ENCODE data around the gene SLC29A3.
"Not testable (repeated sequence)": the region's sequence is repeated elsewhere in the genome, so short reads cannot be mapped to it uniquely, and the experiment has no call there.

Gene SLC29A3

DNA sequence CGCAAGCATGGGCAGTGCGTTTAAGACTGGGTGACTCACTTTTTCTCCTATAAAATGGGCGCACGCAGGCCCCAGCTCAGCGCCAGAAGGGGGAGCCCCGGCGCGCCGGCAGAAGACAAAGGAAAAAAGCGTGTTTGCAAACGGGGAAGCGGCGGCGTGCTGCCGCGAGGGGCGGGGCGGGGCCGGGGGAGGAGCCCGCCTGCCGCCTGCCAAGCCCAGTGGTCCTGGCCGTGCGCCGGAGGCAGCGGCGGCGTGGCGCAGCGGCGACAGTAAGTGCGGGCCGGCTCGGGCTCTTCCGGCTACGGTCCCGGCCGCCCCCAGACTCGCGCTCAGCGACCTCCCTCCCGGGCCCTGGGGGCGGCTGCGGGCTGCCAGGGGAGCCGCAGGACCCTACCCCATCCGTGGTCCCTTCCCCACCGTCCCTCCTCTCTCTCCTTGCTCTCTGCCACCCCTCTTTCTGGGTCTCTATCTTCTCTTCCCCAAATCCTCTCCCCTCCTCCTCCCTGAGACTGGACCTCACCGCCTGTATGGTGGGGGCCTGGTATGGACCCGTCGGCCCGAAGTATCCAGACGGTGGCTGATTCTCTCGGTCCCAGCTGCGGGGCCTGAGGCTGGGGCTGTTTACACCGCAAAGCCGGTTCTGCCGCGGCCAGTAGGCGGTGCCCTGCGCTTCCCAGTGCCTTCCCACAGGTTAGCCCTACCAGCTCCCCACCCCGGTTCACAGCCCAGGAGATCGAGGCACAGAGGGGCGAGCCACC, at the start of gene SLC29A3:
Gene SLC29A3 (plus strand): TSS at position 218 of the 758 bp plus-strand sequence. CDS start 51 bp downstream, at position 269.
- DNase-seq, result peak; percentile 41 to 64

DNA sequence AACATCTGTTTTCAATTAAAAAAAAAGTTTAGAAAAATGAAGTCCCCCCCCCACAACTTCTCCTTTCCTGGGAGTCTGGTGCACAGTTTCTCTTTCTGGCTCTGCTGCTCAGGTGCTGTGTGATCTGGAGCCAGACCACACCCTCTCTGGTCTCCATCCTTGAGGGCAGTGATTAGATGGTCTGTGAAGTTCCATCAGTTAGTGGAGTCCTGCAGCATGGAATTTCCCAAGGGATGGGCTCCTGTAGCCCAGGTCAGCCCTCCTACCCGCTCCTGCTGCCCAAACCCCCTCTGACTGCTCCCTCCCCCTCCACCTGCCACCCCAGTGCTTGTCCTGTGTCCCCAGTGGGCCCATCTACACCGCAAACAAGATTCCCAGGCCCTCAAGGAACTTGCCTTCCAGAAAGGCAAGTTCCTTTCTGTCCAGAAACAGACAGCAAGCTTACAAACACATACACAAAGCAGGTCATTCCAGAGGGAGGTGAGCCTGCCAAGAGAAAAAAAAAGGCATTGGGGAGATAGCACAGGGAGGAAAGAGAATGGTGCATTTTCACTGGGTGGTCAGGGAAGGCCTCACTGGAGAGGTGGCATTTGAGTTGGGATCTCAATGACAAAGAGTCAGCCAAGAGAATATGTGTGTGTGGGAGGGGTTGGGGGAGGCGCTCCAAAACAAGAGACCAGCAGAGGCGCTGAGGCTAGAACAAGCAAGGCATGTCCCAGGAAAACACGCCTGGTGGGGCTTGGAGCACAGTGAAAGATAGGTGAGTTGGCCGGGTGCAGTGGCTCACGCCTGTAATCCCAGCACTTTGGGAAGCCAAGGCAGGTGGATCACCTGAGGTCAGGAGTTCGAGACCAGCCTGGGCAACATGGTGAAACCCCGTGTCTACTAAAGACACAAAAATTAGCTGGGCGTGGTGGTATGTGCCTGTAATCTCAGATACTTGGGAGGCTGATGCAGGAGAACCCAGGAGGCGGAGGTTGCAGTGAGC, 49.5 kb upstream of the SLC29A3 start:
- DNase-seq, result no peak

DNA sequence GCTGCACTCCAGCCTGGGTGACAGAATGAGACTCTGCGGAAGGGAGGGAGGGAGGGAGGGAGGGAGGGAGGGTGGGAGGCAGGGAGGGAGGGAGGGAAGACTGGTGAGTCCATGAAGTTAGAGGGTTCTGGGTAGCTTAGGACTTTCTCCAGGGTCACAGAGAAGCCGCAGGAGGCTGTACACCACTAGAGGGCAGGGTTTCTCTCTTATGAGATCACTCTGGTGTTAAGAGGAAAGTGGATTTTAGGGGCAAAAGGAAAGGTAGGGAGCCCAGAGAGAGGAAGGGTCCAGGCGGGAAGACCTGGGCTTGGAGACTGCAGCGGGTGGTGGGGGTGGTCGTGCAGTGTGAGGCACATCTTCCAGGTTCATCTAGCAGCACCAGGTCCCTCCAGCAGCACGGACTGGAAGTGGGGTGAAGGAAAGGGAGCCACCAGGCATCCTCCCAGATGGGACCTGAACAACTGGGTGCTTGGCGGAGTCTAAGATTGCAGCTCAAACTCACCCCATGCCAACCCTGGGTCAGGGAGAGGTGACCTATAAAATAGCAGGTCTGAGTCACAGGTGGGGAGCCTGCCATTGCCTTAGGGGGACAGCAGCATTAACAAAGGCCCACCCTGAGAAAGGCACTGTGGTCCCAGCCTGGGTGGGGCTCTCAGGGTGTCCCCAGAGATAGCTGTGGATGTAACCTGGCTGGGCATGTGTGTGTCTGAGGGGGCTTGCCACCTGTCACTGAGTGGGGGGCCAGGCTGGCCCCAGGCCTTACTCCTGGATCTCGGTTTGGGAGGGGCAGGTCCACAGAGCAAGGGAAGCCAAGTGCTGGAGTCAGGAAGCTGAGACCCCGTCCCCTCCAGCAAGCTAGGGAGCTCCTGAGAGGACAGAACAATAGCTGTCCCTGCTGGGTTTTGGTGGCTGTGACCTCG, 48.5 kb upstream of the SLC29A3 start:
- DNase-seq, result peak; percentile 33 to 64

DNA sequence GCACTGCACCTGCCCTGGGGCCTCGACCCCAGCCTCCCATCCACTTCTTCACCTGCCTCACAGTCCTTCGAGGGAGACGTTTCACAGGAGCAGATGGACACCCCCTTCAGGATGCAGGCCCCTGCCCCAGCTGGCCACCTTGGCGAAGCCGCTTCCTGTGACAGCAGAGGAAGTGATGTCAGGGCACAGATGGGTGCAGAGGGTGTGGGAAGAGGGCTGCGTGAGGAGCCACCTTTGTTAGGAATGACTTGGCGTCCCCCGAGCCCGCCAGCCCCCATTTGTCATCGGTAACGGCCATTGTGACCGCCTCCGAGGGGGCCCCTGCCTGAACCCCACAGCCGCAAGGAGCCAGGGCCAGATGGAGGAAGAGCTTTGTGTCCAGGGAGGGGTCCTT, 47.4 kb upstream of the SLC29A3 start:
- DNase-seq, result peak in 1 of 2 experiments; percentile 28

DNA sequence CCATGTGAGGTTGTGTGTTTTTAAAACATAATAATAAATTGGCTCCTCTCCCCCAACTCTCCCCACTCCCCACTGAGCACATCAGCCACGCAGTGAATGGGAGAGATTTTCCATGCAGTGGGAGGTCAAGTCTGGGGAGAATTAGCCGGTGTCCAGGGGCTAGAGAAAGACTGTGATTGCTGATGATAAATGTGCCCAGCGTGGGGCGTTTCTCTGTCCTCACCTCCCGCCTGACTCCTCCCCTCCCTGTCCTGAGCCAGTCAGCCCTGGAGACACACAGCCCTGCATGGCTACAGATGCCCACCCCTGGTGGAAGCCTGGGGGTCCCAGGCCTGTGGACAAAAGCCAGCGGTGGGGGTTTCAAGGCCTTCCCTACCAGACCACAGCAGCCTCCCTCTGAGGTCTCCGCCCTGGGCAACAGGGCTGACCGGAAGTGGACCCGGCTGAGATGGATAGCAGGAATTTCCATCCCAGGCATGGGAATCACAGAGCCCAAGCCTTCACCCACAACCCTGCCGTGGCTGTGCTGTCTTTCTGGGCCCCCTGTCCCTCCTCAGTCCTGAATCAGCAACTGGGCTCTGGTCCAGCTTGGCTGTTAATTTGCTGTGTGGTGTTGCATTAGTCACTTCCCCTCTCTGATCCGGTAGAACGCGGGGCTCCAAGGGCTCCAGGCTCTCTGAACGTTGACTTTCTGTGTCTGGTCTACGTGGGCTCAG, 46.8 kb upstream of the SLC29A3 start:
- no peak for DNase-seq

DNA sequence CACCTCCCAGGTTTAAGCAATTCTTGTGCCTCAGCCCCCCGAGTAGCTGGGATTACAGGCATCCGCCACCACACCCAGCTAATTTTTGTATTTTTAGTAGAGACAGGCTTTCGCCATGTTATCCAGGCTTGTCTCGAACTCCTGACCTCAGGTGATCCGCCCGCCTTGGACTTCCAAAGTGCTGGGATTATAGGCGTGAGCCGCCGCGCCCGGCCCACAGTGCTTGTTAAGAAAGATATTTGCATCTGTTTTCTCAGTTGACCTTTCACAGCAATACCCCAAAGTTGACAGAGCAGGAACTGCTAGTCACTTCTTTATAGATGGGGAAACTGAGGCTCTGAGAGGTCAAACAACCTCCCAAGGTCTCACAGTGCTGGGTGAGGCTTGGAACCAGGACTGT, 46.1 kb upstream of the SLC29A3 start:
- not testable (repeated sequence) for DNase-seq

DNA sequence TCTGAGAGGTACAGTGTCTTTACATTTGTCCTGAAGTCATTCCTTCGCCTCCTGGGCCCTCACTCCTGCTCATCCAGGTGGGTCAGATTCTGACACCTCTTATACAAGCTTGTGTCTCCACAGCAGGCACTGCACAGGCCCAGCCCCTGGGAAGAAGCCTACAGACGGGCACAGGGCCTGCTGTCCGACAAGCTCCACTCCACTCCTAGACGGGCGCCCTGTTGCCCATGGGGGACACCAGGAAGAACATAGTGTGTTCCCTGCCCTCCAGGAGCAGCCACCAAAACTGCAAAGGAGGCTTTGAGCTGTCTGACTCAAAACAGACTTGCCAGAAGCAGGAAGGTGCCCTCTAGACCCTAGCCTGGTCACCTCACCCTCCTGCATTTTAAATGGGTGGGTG, 45.6 kb upstream of the SLC29A3 start:
- DNase-seq, result no peak

DNA sequence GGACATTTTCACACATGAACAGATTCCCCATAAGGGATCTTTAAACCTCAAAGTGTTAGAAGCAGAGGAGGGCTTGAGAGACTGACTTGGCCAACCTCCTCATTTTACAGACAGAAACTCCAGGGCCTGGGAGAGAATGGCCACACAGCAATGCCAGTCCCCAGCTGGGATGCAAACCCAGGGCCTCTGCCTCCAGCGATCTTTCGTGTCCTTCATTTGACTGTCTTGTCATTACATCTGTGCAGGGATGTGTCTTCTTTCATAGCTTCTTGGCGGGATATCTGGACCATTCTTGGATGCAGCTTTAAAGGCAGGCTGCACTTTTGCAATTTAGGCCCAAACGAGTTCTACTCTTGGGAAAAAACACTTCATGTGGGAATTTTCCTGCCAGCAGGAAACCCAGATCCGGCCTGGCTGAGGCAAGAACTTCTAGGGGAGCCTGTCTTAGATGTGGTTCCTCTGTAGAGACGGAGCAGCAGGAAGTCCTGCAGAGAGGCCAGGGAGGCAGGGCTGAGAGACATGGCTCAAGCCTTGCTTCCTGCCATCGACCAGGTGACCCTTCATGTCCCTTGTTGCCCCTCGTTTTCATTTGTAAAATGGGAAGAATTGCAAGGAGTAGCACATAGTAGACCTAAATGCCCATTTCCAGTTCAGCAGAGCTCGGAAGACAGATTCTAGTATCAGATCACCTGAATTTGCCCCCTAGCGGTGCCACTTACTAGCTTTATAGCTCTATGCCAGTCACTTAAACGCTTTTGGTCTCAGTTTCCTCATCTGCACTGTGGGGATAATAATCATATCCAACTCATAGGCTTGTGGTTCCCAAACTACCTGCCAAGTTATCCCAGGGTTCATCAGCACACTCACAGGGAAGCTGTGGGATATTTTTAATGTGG, 43.9 kb upstream of the SLC29A3 start:
- DNase-seq, result no peak

DNA sequence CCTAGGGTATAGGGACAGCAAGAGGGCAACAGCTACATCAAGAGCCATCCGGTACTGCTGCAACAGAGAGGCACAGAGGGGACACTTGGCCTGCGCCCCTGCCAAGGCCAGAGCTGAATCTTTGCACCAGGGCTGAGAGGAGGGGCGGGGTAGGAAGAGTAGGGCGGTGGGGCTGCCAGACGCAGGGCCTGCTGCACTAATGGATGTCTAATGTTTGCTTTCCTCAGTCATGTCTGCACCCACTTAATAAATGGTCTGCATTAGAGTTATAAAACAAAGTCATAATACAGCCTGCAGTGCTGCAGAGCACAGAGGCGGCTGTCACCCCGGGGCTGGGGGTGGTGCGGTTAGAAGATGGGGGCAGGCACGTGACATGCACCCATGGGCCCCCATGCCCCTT, 42.2 kb upstream of the SLC29A3 start:
- no peak for DNase-seq

DNA sequence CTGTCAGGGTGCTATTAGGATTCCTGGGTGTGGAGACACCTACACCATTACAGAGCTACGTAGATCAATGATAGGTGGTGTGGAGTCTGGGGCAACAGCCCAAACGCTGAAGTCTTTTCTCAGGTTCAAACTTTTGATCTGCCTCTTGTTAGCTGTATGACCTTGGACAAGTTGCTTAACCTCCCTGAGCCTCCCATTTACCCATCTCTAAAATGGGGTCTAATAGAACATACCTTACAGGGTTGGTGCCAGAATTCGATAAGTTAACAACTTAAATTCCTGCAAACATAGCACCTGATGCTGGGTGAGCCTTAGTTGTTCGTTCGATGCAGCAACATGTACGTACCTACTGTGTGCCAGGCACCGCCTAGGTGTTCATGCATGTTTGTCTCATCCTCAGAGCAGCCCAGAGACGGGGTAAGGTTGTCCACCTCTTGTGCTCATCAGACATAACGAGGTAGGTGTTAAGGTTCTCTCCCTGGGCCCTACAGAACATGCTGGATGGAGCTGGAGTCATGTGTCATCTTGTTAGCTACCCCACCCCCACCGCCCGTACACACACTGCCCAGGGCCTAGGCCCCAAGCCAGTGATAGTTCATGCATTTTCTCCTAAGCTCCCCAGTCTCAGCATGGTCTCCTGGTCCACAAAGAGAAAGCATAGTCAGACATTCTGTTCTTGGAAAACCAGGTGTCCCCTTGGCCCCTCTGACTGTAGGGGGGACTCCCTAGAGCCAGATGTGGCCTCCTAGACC, 41.0 kb upstream of the SLC29A3 start:
- DNase-seq, result no peak

DNA sequence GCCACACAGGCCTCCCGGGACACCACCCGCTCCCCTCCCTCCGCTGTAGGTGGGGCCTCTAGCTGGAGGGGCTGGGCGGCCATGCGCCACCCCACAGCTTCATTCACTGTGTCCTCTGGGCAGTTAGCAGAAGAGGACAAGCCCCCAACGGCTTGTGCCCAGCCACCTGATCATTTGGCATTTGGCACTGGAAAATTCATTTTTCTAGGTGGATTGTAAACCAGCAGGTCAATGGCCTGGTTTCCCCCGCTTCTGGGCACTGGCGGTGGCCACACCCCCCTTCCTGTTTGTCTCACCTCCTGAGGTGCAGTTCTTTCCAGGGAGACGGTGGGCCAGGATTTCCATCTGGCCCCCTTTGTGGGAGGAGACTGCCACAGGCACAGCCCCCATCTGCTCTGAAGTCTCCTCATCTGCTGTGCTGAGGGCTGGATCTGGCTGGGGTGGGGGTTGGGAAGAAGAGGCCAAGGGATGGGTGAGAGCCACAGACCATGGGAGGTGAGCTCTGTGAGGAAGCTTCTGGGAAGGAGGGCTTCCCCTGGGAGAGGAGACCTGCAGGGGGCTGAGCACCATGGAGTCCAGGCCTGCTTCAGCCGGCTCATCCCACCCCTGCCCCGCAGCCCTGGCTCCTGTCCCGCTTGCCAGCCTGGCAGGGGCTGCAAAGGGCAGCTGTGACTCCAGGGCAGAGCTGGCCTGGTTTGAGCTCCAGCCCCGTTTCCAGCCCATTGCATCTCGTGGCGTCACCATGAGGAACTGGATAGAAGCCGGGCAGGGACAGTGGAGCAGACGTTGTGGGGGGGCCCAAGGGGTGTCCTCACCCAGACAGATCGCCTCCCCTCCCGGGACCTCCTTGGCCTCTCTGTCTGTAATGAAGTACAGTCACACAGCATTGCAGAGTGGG, 40.1 kb upstream of the SLC29A3 start:
- DNase-seq, result peak in 1 of 2 experiments; percentile 31

DNA sequence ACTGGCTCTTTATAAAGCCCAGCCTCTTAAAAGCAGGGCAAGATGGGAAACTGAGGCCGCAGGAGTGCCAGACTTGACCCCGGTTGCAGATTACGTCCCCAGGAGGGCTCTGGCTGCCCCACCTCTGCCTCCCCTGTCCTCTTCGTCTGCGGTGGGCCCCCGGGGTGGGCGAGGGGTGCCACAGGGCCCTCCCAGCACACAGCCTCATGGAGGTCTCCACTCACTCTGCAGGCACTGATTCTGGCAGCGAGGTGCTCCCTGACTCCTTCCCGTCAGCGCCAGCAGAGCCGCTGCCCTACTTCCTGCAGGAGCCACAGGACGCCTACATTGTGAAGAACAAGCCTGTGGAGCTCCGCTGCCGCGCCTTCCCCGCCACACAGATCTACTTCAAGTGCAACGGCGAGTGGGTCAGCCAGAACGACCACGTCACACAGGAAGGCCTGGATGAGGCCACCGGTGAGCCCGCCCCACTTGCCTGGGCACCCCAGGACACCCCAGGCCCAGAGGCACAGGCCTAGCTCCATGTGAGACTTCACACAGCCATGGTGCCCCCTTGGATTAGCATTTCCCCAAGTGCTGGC, 39.4 kb upstream of the SLC29A3 start:
- no peak for DNase-seq

DNA sequence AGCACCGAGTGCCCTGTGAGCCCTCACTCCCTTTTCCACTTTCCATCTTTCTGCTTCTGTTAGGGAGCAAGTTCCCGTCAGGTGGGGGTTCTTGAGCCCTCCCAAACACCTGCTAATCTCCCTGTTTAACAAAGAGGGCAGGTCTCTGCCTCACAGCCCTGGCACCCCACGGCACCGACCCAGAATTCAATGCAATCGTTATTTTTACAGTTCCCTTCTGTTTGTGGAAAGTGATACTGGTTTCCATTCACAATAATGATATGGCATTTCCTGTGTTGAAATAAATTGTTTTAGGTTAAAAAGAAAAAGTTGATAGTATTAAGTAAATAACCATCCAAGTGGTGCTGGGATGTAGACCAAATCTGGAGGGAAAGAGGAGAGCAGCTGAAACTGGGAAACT, 38.8 kb upstream of the SLC29A3 start:
- DNase-seq, result no peak

DNA sequence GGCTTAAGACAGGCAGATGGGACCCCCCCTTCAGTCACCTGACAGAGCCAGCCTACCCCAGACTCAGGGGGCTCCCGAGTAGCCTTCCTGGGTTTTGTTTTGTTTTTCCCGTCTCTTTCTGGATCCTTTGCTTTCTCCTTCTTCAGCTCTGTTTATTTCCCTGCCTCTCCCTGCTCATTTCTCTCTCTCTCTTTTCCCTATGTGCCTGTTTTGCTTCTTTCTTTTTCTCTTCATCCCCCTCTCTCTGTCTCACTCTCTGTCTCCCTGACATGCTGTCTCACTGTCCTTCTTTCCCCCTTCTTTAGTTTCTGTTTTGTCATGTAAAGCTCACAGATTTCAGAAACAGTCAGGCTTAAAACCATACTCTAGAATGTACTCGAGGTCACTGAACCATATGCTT, 38.2 kb upstream of the SLC29A3 start:
- DNase-seq, result no peak

DNA sequence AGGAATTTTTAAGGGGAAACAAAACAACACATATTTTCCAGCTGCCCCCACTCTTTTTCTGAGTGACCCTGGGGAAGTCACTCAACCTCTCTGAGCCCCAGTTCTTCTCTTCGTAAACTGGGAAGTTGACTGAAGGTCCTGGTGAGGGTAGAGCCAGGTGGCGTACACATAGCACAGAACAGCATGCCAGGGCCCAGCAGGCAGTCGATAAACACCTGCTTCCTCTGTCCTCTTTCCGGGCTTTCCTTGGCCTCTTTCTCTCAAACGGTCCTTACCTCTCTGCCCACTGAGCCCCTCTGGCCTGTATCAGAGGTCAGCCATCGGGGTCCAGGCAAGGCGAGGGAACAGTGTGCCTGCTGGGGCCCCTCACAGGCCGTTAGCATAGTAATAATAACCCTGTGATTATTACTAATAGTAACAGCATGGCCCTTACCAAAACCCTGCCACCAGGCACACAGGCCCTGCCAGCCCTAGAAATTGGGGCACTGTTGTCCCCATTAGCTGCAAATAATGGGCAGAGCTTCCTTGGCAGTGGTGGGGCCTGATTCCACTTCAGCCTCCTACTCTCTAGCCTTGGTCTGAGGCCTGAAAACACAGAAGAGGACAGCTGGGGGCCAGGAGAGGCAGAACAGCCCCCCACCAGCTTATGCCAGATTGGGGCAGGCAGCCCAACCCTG, 37.3 kb upstream of the SLC29A3 start:
- no peak for DNase-seq

DNA sequence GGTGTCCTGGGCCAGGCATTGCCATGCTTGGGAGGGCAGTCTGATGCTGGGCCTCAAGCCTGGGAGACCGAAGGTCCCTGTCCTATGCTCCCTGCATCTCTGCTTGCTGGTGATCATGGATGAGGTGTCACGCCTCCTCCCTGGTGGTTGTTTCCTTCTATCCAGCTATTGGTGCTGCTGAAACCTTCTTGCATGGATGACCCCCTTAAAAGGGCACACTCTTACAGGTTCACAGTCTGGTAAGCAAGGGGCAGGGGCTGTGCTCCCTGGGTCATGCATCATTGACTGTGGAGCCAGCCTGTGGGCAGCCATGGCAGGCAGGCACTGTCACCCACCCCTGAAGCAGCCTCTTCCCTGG, 36.8 kb upstream of the SLC29A3 start:
- no peak for DNase-seq

DNA sequence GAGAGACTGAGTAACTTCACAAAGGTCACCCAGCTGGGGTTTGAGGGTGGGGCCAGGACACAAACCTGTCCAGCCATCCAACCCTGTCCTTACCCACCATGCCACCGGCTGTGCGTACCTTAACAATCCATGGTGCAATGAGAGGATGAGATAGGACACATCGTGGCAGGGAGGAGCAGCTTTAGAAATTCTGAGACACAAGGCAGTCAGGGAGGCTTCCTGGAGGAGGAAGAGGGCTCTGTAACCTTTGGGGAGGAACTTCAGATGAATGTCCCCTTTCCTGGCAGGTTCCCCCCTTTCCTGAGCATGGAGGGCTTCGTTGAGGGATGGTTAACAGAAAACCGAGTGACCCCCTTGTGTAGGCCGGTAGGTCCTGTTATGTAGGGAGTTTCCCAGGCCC, 35.6 kb upstream of the SLC29A3 start:
- no peak for DNase-seq

DNA sequence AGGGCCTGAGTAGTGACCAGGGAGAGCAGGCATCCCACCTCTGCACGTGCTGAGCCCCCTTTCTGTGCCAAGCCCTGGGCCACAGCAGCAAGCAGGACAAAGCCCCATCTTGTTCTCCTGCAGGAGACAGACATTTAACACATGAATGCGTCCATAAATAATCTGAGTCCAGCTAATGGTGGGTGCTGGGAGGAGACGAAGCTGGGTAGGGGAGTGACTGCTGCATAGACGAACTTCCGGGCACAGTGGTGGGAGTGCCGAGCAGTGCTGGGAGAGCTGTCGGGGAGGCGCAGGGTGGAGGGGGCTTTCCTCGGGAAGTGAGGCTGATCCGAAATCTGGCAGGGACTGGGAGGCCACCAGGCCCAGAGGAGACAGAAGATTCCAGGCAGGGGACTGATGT, 35.2 kb upstream of the SLC29A3 start:
- no peak for DNase-seq

Measured in NCI-H524 (cell line).